Left ventricle myocardium superior (tissue), 1 donor: ENCODE data around the gene ACBD5. TPM values are rescaled to one million over a fixed set of nuclear protein-coding genes. Genes with fewer than 3 reads are reported as not detected.
"Not testable (repeated sequence)": the region's sequence is repeated elsewhere in the genome, so short reads cannot be mapped to it uniquely, and the experiment has no call there.

Source experiments
- ATAC-seq: fragments of 200-7000 bp; cut with Tn5 transposase; one replicate; pipeline ENCODE4 v1.9.1; 2020; ENCODE audit warnings: mild to moderate bottlenecking, moderate library complexity
- DNase-seq: peaks from one replicate; pipeline ENCODE4 v3.0.0-alpha.2; 2020
- intact Hi-C: fragments of 100-400 bp; cut with micrococcal nuclease; formaldehyde crosslinking; loops from one replicate; pipeline ENCODE4 v1.11.0; 2022
- total RNA-seq: library from RNA; stranded (reverse); fragmentation: NEBNext Ultra II Directional; extraction: Animal tissue kit (Norgen Biotek cat#: 25700); gene quantifications from one replicate; pipeline ENCODE4 v1.2.1, GENCODE V29; 2021
- donor health status: DM: no; HTN: yes; CAD: no; lungs with severe emphysema.

ACBD5 gene
- total RNA-seq, 1 donor from 2014 or later = 87.7 TPM

GRCh38 chr10:27156566-27156965 is 84.0 kb downstream of the ACBD5 start:
- intact Hi-C loops, DNase-seq, ATAC-seq: not testable (repeated sequence)

- intact Hi-C loops = no loop called here
- DNase-seq (peak; percentile 96), ATAC-seq (peak; percentile 97)
These were observed 85.4 kb downstream of the ACBD5 start, which contains the start of gene MASTL for GRCh38 chr10:27155066-27155754. MASTL (plus strand) TSS chr10:27155352; CDS start chr10:27155427, 75 bp downstream.

GRCh38 chr10:27153845-27154193 is 86.8 kb downstream of the ACBD5 start:
- no peak for DNase-seq

GRCh38 chr10:27153329-27153728 is 87.3 kb downstream of the ACBD5 start:
- DNase-seq (no peak), ATAC-seq (no peak)
- intact Hi-C loops = no loop called here

More at GRCh38 chr10:27153845-27154193, 86.8 kb downstream of the ACBD5 start:
- ATAC-seq = no peak
- intact Hi-C loops = no loop called here

- intact Hi-C loops = no loop called here
- ATAC-seq (no peak), DNase-seq (no peak)
These were observed 87.9 kb downstream of the ACBD5 start for GRCh38 chr10:27152687-27153086.

GRCh38 chr10:27150261-27150660 is 90.3 kb downstream of the ACBD5 start:
- no peak for ATAC-seq
- intact Hi-C loops = no loop called here
- DNase-seq = no peak

- intact Hi-C loops = no loop called here
- ATAC-seq (peak; percentile 92), DNase-seq (no peak)
These were observed 92.9 kb downstream of the ACBD5 start for GRCh38 chr10:27147701-27148100.

GRCh38 chr10:27145937-27146336 is 94.7 kb downstream of the ACBD5 start:
- no peak for ATAC-seq
- no peak for DNase-seq
- intact Hi-C loops = no loop called here

Other genes with a start within 250 kb of the ACBD5 start
- gene ANKRD26, start 140.3 kb downstream of the ACBD5 start, total RNA-seq = 12.3 TPM
- gene YME1L1, start 86.4 kb downstream of the ACBD5 start, total RNA-seq = 95.5 TPM
- gene MASTL, start 85.4 kb downstream of the ACBD5 start, total RNA-seq = 1.4 TPM